Epithelial cell of esophagus (primary cell): ENCODE measurements around the gene ABR.
"Not testable (repeated sequence)": the region's sequence is repeated elsewhere in the genome, so short reads cannot be mapped to it uniquely, and the experiment has no call there.

Source experiments
- DNase-seq: peaks from one replicate; pipeline ENCODE4 v3.0.0; 2010; ENCODE audit warnings: low read depth
- H3K4me3 ChIP-seq: 2 replicates; pipeline ENCODE4 v1.5.1; 2011; ENCODE audit warnings: mild to moderate bottlenecking, low read length, control low read depth
- CTCF ChIP-seq: IDR thresholded peaks from 2 replicates; pipeline ENCODE4 v1.5.1; 2011; ENCODE audit warnings: low read depth, mild to moderate bottlenecking, low read length, control low read depth, inconsistent platforms; ENCODE audit not compliant: insufficient read depth; ENCODE audit errors: missing control alignments

Gene ABR

GRCh38 chr17:1053661-1054360 lies 126.0 kb downstream of the ABR start:
- H3K4me3 ChIP-seq: no peak overlapping the region
- TF ChIP-seq CTCF: no peak
- DNase-seq: no peak

GRCh38 chr17:1050996-1051925 lies 128.5 kb downstream of the ABR start:
- H3K4me3 ChIP-seq: no peak overlapping the region
- no peak for TF ChIP-seq CTCF
- DNase-seq: no peak

- H3K4me3 ChIP-seq: no peak overlapping the region
- no peak for DNase-seq
- no peak for TF ChIP-seq CTCF
Measured at GRCh38 chr17:1050246-1050995, 129.4 kb downstream of the ABR start.

GRCh38 chr17:1049446-1050225 lies 130.1 kb downstream of the ABR start:
- H3K4me3 ChIP-seq: no peak overlapping the region
- TF ChIP-seq CTCF: no peak
- no peak for DNase-seq

GRCh38 chr17:1048516-1049115 lies 131.2 kb downstream of the ABR start:
- DNase-seq, H3K4me3 ChIP-seq: not testable (repeated sequence)

- TF ChIP-seq CTCF: no peak
- H3K4me3 ChIP-seq: no peak overlapping the region
- DNase-seq: no peak
Measured at GRCh38 chr17:1047879-1048470, 131.8 kb downstream of the ABR start.
